Measurements from ENCODE around the gene PTPN22.

The PTPN22 gene

DNA sequence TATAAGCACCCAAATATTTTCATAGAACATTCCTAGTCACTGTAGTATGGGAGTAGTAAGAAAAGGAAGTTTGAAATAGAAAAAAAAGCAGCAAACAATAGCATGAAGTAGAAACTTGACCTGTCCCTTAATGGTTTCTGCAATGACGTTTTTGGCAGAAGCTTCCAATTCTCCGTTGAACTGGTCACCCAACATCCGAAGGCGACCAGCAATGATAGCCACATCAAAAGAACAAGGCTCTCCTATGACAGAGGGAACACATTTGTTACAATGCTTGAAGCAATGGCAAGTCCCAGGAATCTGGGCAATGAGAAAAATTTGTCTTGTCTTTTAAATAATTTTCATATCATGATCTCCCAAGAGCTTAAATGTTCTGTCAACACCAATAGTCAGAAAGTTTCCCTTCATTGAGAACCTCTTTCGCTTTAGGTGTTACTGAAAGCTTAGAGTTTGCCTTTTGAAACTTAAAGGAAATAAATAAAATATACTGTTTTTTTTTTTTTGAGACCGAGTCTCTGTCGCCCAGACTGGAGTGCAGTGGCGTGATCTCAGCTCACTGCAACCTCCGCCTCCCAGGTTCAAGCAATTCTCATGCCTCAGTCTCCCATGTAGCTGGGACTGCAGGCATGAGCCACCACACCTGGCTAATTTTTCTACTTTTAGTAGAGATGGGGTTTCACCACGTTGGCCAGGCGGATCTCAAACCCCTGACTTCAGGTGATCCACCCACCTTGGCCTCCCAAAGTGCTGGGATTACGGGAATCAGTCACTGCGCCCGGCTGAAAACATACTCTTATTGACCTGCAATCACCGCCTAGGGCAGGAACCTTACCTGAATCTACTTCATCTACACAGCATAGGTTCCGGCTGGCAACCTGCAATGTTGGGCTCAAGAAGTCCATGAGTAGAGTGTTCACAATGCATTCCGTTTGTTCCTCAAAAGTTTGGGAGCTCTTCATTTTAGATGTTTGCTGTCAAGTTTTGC is 15.2 kb upstream of the PTPN22 start:
- TF ChIP-seq, protein P1, sequence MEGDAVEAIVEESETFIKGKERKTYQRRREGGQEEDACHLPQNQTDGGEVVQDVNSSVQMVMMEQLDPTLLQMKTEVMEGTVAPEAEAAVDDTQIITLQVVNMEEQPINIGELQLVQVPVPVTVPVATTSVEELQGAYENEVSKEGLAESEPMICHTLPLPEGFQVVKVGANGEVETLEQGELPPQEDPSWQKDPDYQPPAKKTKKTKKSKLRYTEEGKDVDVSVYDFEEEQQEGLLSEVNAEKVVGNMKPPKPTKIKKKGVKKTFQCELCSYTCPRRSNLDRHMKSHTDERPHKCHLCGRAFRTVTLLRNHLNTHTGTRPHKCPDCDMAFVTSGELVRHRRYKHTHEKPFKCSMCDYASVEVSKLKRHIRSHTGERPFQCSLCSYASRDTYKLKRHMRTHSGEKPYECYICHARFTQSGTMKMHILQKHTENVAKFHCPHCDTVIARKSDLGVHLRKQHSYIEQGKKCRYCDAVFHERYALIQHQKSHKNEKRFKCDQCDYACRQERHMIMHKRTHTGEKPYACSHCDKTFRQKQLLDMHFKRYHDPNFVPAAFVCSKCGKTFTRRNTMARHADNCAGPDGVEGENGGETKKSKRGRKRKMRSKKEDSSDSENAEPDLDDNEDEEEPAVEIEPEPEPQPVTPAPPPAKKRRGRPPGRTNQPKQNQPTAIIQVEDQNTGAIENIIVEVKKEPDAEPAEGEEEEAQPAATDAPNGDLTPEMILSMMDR (IDR thresholded peaks at IDR 0.05; ENCODE audit: insufficient read depth, low read length, poor library complexity, severe bottlenecking), result no peak
- no peak for DNase-seq (ENCODE audit: extremely low read depth, insufficient read length)
- no peaks in the 10 kb centered on the region for H3K27me3 ChIP-seq (replicated peaks; ENCODE audit: control insufficient read depth, insufficient read depth, low read length)
- no peak overlapping the region for H3K4me3 ChIP-seq (replicated peaks; ENCODE audit: low read depth, low read length)
- no peaks in the 10 kb centered on the region for H3K36me3 ChIP-seq (ENCODE audit: control insufficient read depth, insufficient read depth, low read length)

- TF ChIP-seq, protein P1 (IDR thresholded peaks at IDR 0.05; ENCODE audit: insufficient read depth, low read length, poor library complexity, severe bottlenecking), result no peak
- no peak for DNase-seq (ENCODE audit: extremely low read depth, insufficient read length)
Observed at GRCh38 chr1:113881661-113882060, 10.1 kb upstream of the PTPN22 start.

GRCh38 chr1:113879739-113880038 is 8.2 kb upstream of the PTPN22 start:
- Histone ChIP-seq H3K27me3 (replicated peaks; ENCODE audit: control insufficient read depth, insufficient read depth, low read length) (no peaks in the 10 kb centered on the region), H3K36me3 (ENCODE audit: control insufficient read depth, insufficient read depth, low read length) (no peaks in the 10 kb centered on the region), H3K4me3 (replicated peaks; ENCODE audit: low read depth, low read length) (no peak overlapping the region)
- TF ChIP-seq, protein P1 (IDR thresholded peaks at IDR 0.05; ENCODE audit: insufficient read depth, low read length, poor library complexity, severe bottlenecking), result no peak
- DNase-seq (ENCODE audit: extremely low read depth, insufficient read length), result no peak

More at GRCh38 chr1:113881661-113882060, 10.1 kb upstream of the PTPN22 start:
- H3K36me3 ChIP-seq (ENCODE audit: control insufficient read depth, insufficient read depth, low read length), result no peaks in the 10 kb centered on the region
- H3K4me3 ChIP-seq (replicated peaks; ENCODE audit: low read depth, low read length), result no peak overlapping the region
- no peaks in the 10 kb centered on the region for H3K27me3 ChIP-seq (replicated peaks; ENCODE audit: control insufficient read depth, insufficient read depth, low read length)

DNA sequence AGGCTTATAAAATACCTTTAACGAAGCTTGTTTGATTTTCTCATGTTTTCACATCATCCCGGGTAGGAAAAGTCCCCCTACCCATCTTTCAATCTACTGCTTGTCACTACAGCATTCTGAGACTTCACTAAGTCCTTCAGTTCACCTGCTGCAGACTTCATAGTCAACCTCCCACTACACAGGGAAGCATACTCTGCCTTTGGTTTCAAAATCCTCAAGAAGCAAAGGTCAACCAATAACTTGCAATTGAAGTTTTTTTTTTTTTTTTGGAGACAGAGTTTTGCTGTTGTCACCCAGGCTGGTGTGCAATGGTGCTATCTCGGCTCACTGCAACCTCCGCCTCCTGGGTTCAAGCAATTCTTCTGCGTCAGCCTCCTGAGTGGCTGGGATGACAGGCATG is 4.7 kb upstream of the PTPN22 start:
- no peak for DNase-seq (ENCODE audit: extremely low read depth, insufficient read length)
- no peaks in the 10 kb centered on the region for H3K36me3 ChIP-seq (ENCODE audit: control insufficient read depth, insufficient read depth, low read length)
- TF ChIP-seq, protein P1 (IDR thresholded peaks at IDR 0.05; ENCODE audit: insufficient read depth, low read length, poor library complexity, severe bottlenecking), result no peak
- no peaks in the 10 kb centered on the region for H3K27me3 ChIP-seq (replicated peaks; ENCODE audit: control insufficient read depth, insufficient read depth, low read length)
- H3K4me3 ChIP-seq (replicated peaks; ENCODE audit: low read depth, low read length), result no peak overlapping the region

- peak; percentile 37 for DNase-seq (ENCODE audit: extremely low read depth, insufficient read length)
- no peak overlapping the region for H3K4me3 ChIP-seq (replicated peaks; ENCODE audit: low read depth, low read length)
- H3K27me3 ChIP-seq (replicated peaks; ENCODE audit: control insufficient read depth, insufficient read depth, low read length), result no peaks in the 10 kb centered on the region
- TF ChIP-seq, protein P1 (IDR thresholded peaks at IDR 0.05; ENCODE audit: insufficient read depth, low read length, poor library complexity, severe bottlenecking), result no peak
- H3K36me3 ChIP-seq (ENCODE audit: control insufficient read depth, insufficient read depth, low read length), result no peaks in the 10 kb centered on the region
Observed at GRCh38 chr1:113875714-113876113, 4.2 kb upstream of the PTPN22 start.
